ENCODE measurements around the gene PIGL. TPM values are rescaled to one million over a fixed set of nuclear protein-coding genes. Genes with fewer than 3 reads are reported as not detected.
"Not testable (repeated sequence)": the region's sequence is repeated elsewhere in the genome, so short reads cannot be mapped to it uniquely, and the experiment has no call there.

The PIGL gene
- total RNA-seq, 2 experiments from 2014 or later: 33.4 to 33.6 TPM

DNA sequence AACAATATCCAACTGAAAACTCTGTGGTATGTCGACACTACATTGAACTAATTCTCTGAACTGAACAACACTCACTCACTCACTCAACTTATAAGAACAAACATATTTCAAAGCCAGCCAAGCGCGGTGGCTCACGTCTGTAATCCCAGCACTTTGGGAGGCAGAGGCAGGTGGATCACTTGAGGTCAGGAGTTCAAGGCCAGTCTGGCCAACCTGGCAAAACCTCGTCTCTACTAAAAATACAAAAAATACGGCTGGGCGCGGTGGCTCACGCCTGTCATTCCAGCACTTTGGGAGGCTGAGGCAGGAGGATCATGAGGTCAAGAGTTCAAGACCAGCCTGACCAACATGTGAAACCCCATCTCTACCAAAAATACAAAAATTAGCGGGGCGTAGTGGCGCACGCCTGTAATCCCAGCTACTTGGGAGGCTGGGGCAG lies 15.3 kb upstream of the PIGL start:
- H3K4me3 Mint-ChIP-seq; H3K27me3 Mint-ChIP-seq; DNase-seq; H3K9me3 Mint-ChIP-seq (ENCODE audit: low read depth); intact Hi-C loops (cut with DNase I, micrococcal nuclease); POLR2A ChIA-PET; ATAC-seq; H3K27ac Mint-ChIP-seq: not testable (repeated sequence)
- CTCF ChIA-PET: interaction anchor here (0.6 to 1.3 kb wide), 2 partner anchors 12 to 782 kb away, joined by 3 to 5 read pairs; no protein-coding TSS in a partner anchor
- peaks cover 18% of the 10 kb centered on the region for H3K36me3 Mint-ChIP-seq (ENCODE audit: low read depth)
- H3K4me1 Mint-ChIP-seq: peaks cover 62% of the 10 kb centered on the region

DNA sequence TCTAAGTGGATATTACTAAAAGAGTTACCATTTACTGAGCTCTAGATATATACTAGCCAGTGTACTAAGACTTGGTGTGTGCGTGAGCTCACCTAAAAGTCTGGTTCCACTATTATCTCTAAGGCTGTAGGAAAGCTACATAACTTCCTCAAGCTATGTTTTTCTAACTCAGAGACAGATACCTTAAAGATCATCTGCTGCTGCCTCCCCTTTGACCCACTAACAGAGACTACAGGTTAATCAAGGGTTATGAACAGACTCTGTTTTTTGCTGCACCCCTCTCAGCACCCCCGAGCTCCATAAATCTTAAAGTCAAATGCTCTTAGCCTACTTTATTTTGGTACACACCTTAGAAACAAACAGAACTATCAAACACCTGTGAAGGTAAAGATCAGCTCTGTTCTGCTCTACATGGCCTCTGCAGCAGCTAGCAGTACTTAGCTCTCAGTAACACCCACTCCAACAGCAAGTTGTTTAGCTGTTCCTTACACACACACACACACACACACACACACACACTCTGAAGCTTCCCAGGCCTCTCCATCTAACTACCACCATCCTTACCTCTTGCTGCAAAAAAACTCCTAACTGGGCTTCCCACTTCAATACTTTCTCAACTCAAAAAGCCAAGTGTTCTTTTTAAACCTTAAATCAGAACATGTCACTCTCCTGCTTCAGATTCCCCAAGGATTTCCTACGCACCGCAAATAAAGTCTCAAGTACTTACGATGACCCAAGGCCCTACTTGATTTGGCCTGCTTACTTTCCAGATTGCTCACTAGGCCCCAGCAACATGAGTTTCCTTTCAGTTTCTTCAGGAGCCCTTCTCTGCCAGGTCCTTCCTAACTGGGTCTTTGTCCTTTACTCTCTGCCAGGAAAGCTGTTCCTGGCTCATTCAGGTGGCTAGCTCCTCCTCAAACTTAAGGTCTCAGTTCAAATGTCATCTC lies 14.2 kb upstream of the PIGL start:
- DNase-seq; H3K27me3 Mint-ChIP-seq; ATAC-seq; intact Hi-C loops (cut with DNase I, micrococcal nuclease); H3K9me3 Mint-ChIP-seq (ENCODE audit: low read depth): not testable (repeated sequence)
- Mint-ChIP-seq H3K36me3 (ENCODE audit: low read depth) (peaks cover 12% of the 10 kb centered on the region), H3K4me1 (peaks cover 65% of the 10 kb centered on the region), H3K4me3 (peak overlapping the region; percentile 10), H3K27ac (peak overlapping the region; percentile 86)
- ChIA-PET POLR2A (interaction anchor here (0.5 to 0.6 kb wide), 2 partner anchors 34 to 408 kb away, joined by 3 to 4 read pairs; no protein-coding TSS in a partner anchor), CTCF (interaction anchor here (0.6 to 1.3 kb wide), 2 partner anchors 10 to 781 kb away, joined by 3 to 5 read pairs; no protein-coding TSS in a partner anchor)

DNA sequence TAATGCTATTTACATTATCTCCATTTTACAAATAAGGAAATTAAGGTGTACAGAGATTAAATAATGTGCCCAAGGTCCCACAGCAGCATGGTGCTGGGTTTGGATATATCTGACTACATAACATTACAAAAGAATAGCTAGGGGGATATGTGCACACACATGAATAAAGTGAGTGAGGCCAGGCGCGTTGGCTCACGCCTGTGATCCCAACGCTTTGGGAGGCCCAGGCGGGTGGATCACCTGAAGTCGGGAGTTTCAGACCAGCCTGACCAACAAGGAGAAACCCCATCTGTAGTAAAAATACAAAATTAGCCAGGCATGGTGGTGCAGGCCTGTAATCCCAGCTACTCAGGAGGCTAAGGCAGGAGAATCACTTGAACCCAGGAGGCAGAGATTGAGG lies 12.2 kb upstream of the PIGL start:
- H3K36me3 Mint-ChIP-seq (ENCODE audit: low read depth): not testable (repeated sequence)

DNA sequence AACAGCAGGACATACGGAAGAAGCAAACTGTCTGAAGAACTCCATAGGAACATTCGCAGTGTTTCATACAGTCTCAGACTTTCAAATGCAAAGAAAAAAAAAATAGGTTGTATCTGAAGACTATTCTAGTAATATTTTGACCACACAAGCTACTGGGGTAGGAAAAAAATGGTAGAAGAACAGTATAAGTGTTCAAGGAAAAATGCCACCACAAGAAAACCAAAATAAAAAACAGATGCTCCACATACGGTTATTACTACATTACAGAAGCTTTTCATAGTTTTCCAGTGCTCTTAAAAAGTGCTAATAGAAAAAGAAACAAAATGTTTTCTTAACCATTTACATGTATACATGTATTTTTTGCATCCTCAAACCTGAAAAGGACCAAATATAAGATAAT lies 5.4 kb upstream of the PIGL start:
- DNase-seq (no peak), ATAC-seq (no peak)
- ChIA-PET CTCF (interaction anchor here (1.8 kb wide), 2 partner anchors 11 to 152 kb away, joined by 4 to 9 read pairs; no protein-coding TSS in a partner anchor), POLR2A (no interaction called here)
- H3K36me3 Mint-ChIP-seq (ENCODE audit: low read depth): peaks cover 3% of the 10 kb centered on the region
- intact Hi-C loops (cut with DNase I, micrococcal nuclease): no loop called here
- no peak overlapping the region for H3K4me3 Mint-ChIP-seq
- no peaks in the 10 kb centered on the region for H3K27me3 Mint-ChIP-seq
- no peak overlapping the region for H3K27ac Mint-ChIP-seq
- no peaks in the 10 kb centered on the region for H3K9me3 Mint-ChIP-seq (ENCODE audit: low read depth)
- H3K4me1 Mint-ChIP-seq: peaks cover 41% of the 10 kb centered on the region

More for the DNA sequence above, 12.2 kb upstream of the PIGL start:
- H3K27me3 Mint-ChIP-seq; intact Hi-C loops (cut with DNase I, micrococcal nuclease); H3K4me3 Mint-ChIP-seq; DNase-seq; H3K9me3 Mint-ChIP-seq (ENCODE audit: low read depth); H3K27ac Mint-ChIP-seq; ATAC-seq; POLR2A ChIA-PET: not testable (repeated sequence)
- CTCF ChIA-PET: interaction anchor here (0.8 kb wide), 1 partner anchor 18 kb away, joined by 3 read pairs; no protein-coding TSS in a partner anchor
- H3K4me1 Mint-ChIP-seq: peaks cover 61% of the 10 kb centered on the region

DNA sequence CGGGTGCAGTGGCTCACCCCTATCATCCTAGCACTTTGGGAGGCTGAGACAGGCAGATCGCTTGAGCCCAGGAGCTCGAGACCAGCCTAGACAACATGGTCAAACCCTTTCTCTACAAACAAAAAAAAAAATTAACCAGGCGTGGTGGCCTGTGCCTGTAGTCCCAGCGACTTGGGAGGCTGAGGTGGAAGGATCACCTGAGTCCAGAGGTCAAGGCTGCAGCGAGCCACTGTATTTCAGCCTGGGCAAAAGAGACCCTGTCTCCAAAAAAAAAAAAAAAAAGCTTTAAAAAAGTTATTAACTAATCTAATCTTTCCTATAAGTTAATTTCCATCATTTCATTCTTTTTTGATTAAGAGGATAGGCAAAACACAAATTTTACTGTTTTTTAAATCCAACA lies 4.2 kb upstream of the PIGL start:
- DNase-seq (no peak), ATAC-seq (no peak)
- H3K4me3 Mint-ChIP-seq: peak overlapping the region; percentile 93
- H3K36me3 Mint-ChIP-seq (ENCODE audit: low read depth): peaks cover 3% of the 10 kb centered on the region
- H3K4me1 Mint-ChIP-seq: peaks cover 41% of the 10 kb centered on the region
- no peaks in the 10 kb centered on the region for H3K9me3 Mint-ChIP-seq (ENCODE audit: low read depth)
- no peaks in the 10 kb centered on the region for H3K27me3 Mint-ChIP-seq
- intact Hi-C loops (cut with DNase I, micrococcal nuclease): no loop called here
- ChIA-PET CTCF (interaction anchor here (1.4 kb wide), 1 partner anchor 11 kb away, joined by 5 read pairs; no protein-coding TSS in a partner anchor), POLR2A (no interaction called here)
- no peak overlapping the region for H3K27ac Mint-ChIP-seq

DNA sequence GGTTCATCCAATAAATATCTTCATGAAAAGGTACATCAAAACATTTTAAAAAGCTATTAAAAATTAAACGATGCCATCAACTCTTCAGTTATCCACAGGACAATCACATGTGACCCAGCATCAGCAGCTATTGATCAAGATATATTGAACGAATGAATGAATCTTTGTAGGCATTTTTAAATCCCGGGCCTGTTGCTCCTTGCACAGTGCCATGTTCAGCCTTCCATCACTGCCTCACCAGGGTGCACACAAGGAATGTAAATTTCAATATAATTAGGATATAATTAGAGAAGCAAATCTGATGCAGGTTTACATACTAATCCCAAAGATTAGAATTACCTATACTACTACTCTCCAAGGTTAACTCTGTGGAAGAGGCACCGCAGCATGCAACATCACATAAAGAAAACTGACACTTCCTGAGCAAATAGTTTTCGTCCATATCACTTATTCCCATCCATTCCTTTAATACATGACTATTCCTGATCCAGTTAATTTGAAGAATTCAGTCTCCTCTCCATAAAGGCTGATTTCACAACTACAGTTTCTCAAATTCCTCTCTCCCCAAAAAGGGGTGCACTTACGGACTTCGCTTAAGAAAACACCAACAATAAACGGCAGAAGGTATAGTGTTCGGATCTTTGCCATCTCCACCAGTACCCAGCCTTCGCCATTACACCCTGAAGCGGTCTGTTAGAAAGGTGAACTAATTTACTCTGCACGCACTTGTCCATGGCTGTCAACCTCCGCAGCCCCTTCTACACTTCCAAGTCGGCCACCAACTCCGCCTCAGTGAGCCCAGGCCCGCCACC lies 2.6 kb upstream of the PIGL start:
- Mint-ChIP-seq H3K9me3 (ENCODE audit: low read depth) (no peaks in the 10 kb centered on the region), H3K36me3 (ENCODE audit: low read depth) (peaks cover 4% of the 10 kb centered on the region), H3K4me1 (peaks cover 42% of the 10 kb centered on the region), H3K4me3 (peak overlapping the region; percentile 93), H3K27me3 (no peaks in the 10 kb centered on the region), H3K27ac (peak overlapping the region; percentile 79)
- DNase-seq: no peak
- ATAC-seq: no peak
- intact Hi-C loops (cut with DNase I, micrococcal nuclease): loop anchor here (1.0 to 5.0 kb wide), 9 partner anchors 72 to 439 kb away; partner anchors contain the start of genes TTC19 (in 1 of the 2), UBB (in 1 of the 2), ZNF624 (in 1 of the 2) and ZSWIM7 (in 1 of the 2)
- ChIA-PET POLR2A (no interaction called here), CTCF (interaction anchor here (1.4 kb wide), 1 partner anchor 23 kb away, joined by 5 read pairs; no protein-coding TSS in a partner anchor)

DNA sequence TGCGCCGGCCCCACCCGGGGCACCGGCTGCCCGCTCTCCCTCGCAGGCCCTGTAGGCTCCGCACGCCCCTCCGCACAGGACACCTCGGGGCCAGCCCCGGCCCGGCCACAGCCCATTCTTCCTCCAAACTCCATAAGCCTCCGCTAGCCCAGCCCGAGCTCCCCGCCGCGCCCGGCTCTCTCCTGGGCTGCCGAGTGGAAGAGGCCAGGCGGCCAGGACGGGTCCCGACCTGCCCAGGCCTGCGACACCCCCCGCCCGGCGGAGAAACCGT lies 2.1 kb upstream of the PIGL start:
- POLR2A ChIA-PET: no interaction called here
- ATAC-seq (peak; percentile 32), DNase-seq (peak; percentile 63)
- H3K27me3 Mint-ChIP-seq: no peaks in the 10 kb centered on the region
- intact Hi-C loops (cut with DNase I, micrococcal nuclease): loop anchor here (1.0 to 5.0 kb wide), 9 partner anchors 71 to 438 kb away; partner anchors contain the start of genes TTC19 (in 1 of the 2), UBB (in 1 of the 2), ZNF624 (in 1 of the 2) and ZSWIM7 (in 1 of the 2)
- peak overlapping the region; percentile 93 for H3K4me3 Mint-ChIP-seq
- H3K27ac Mint-ChIP-seq: peak overlapping the region; percentile 79
- no peaks in the 10 kb centered on the region for H3K9me3 Mint-ChIP-seq (ENCODE audit: low read depth)
- CTCF ChIA-PET: interaction anchor here (1.3 to 1.4 kb wide), 2 partner anchors 24 to 71 kb away, joined by 5 to 8 read pairs; no protein-coding TSS in a partner anchor
- peaks cover 42% of the 10 kb centered on the region for H3K4me1 Mint-ChIP-seq
- H3K36me3 Mint-ChIP-seq (ENCODE audit: low read depth): peaks cover 5% of the 10 kb centered on the region

DNA sequence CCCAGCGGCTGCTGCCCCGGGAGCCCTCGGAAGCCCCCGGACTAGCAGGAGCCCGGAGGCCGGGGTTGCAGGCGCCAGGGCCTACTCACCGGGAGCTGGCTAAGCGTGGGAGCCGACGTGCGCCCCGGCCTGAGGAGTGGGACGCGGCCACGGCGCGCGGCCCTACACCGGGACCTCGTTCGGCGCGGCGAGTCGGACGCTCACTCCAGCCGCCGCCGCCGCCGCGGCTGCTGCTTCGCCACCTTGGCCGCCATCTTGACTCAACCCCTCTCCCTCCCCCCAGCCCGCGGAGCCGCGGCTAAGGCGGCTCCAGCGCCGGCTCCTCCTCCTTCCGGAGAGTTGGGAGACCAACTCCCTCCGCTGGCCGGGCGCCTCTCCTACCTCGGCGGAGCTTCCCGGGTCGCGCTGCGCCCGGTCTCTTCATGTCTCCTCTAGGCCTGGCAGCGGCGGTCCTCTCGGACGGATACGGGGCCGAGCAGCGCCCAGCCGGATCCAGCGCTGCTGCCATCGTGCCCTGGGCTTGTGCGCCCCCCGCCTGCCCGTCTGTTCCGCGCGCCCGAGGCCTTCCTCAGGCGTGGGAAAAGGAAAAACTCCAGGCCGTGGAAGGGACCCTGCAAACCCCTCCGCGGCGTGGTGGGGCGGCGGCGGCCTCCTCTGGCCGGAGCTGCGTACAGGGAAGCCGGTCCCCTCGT lies 1.6 kb upstream of the PIGL start, which contains the start of gene NCOR1:
TSS of gene NCOR1 (minus strand) at position 262 of the 692 bp plus-strand sequence. CDS start 20,965 bp downstream, outside the sequence.
- intact Hi-C loops (cut with DNase I, micrococcal nuclease): loop anchor here (1.0 to 5.0 kb wide), 9 partner anchors 71 to 438 kb away; partner anchors contain the start of genes TTC19 (in 1 of the 2), UBB (in 1 of the 2), ZNF624 (in 1 of the 2) and ZSWIM7 (in 1 of the 2)
- H3K4me3 Mint-ChIP-seq: peak within 1 kb of the TSS; percentile 93
- ATAC-seq (peak; percentile 87), DNase-seq (peak; percentile 96)
- peak within 1 kb of the TSS; percentile 81 for H3K27ac Mint-ChIP-seq
- no peaks in the 10 kb centered on the region for H3K9me3 Mint-ChIP-seq (ENCODE audit: low read depth)
- no peaks in the 10 kb centered on the region for H3K27me3 Mint-ChIP-seq
- peaks cover 5% of the 10 kb centered on the region for H3K36me3 Mint-ChIP-seq (ENCODE audit: low read depth)
- ChIA-PET CTCF (interaction anchor here (1.2 to 1.3 kb wide), 2 partner anchors 10 to 70 kb away, joined by 5 to 8 read pairs; no protein-coding TSS in a partner anchor), POLR2A (no interaction called here)
- H3K4me1 Mint-ChIP-seq: peaks cover 42% of the 10 kb centered on the region

DNA sequence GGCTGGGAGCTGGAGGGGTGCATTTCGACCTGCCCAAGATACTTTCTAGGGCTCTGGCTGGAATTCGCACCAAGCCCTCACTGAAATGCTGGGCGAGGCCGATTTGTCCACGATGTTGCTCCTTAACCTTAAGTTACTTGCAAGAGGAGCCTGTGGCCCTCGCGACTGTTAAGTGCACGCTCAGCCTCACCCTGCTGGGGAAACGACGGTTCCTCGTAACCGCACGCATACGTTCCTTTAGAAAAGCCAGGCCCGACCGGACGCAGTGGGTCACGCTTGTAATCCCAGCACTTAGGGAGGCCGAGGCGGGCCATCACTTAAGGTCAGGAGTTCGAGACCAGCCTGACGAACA lies 1.1 kb upstream of the PIGL start:
- no peaks in the 10 kb centered on the region for H3K27me3 Mint-ChIP-seq
- peaks cover 42% of the 10 kb centered on the region for H3K4me1 Mint-ChIP-seq
- H3K9me3 Mint-ChIP-seq (ENCODE audit: low read depth): no peaks in the 10 kb centered on the region
- DNase-seq: no peak
- POLR2A ChIA-PET: no interaction called here
- CTCF ChIA-PET: interaction anchor here (1.2 to 1.3 kb wide), 2 partner anchors 10 to 70 kb away, joined by 5 to 8 read pairs; no protein-coding TSS in a partner anchor
- peak overlapping the region; percentile 93 for H3K4me3 Mint-ChIP-seq
- peaks cover 5% of the 10 kb centered on the region for H3K36me3 Mint-ChIP-seq (ENCODE audit: low read depth)
- peak; percentile 0 for ATAC-seq
- H3K27ac Mint-ChIP-seq: peak overlapping the region; percentile 81
- intact Hi-C loops (cut with DNase I, micrococcal nuclease): loop anchor here (1.0 to 5.0 kb wide), 10 partner anchors 70 to 437 kb away; partner anchors contain the start of genes CENPV (in 1 of the 2), TTC19 (in 1 of the 2), UBB (in 1 of the 2) and ZNF624 (in 1 of the 2)

DNA sequence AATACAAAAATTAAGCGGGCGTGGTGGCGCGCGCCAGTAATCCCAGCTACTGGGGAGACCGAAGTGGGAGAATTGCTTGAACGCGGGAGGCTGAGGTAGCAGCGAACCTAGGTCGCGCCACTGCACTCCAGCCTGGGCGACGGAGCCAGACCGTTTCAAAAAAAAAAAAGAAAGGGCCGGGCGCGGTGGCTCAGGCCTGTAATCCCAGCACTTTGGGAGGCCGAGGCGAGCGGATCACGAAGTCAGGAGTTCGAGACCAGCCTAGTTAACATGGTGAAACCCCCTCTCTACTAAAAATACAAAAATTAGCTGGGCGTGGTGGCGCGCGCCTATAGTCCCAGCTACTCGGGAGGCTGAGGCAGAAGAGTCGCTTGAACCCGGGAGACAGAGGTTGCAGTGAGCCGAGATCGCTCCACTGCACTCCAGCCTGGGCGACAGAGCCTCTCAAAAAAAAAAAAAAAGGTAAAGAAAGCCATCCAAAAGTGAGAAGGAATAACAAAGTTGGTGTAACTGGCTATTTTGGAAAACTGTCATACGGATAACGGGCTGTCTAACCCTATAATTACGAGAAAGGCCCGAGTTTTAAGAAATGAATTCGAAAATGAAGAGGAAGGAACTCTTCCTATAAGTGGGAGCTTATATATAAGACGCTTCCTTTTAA lies 539 bp upstream of the PIGL start:
- peaks cover 39% of the 10 kb centered on the region for H3K4me1 Mint-ChIP-seq
- not testable (repeated sequence) for H3K9me3 Mint-ChIP-seq (ENCODE audit: low read depth); ATAC-seq; H3K36me3 Mint-ChIP-seq (ENCODE audit: low read depth); H3K27me3 Mint-ChIP-seq; DNase-seq
- H3K4me3 Mint-ChIP-seq: peak overlapping the region; percentile 93
- intact Hi-C loops (cut with DNase I, micrococcal nuclease): loop anchor here (1.0 to 5.0 kb wide), 4 partner anchors 13 to 136 kb away; partner anchors contain the start of gene CENPV (in 1 of the 2)
- ChIA-PET POLR2A (interaction anchor here (0.6 kb wide), 2 partner anchors 137 to 164 kb away, joined by 3 to 5 read pairs; partner anchors contain the start of genes CENPV and UBB), CTCF (interaction anchor here (0.7 to 1.3 kb wide), 5 partner anchors 9 to 811 kb away, joined by 3 to 8 read pairs (median 4); no protein-coding TSS in a partner anchor)
- peak overlapping the region; percentile 81 for H3K27ac Mint-ChIP-seq

Data from activated CD4-positive, alpha-beta T cell treated with anti-CD3 and anti-CD28 coated beads for 36 hours (primary cell).